GF-D8 (cell line): ENCODE measurements around the gene RELN.

Experiments
- DNase-seq: peaks from one replicate; lab custom pipeline; 2025; lab: John Stamatoyannopoulos, UW

The RELN gene

GRCh38 chr7:103480771-103481170 is 508.7 kb downstream of the RELN start:
- DNase-seq = no peak

GRCh38 chr7:103474956-103475355 is 514.5 kb downstream of the RELN start:
- DNase-seq = no peak

- no peak for DNase-seq
These were observed 520.1 kb downstream of the RELN start for GRCh38 chr7:103469095-103469948.

GRCh38 chr7:103466814-103467213 is 522.6 kb downstream of the RELN start:
- no peak for DNase-seq

GRCh38 chr7:103462358-103462757 is 527.1 kb downstream of the RELN start:
- DNase-seq = no peak

GRCh38 chr7:103447073-103447960 is 542.1 kb downstream of the RELN start:
- DNase-seq = peak; percentile 2

GRCh38 chr7:103446049-103446520 is 543.4 kb downstream of the RELN start, which contains the start of gene SLC26A5:
Gene SLC26A5, minus strand, starts transcription at chr7:103446207. Its CDS starts 24,693 bp downstream, at chr7:103421514.
- no peak for DNase-seq

- no peak for DNase-seq
These were observed 544.0 kb downstream of the RELN start for GRCh38 chr7:103445228-103446048.

GRCh38 chr7:103439661-103440060 is 549.8 kb downstream of the RELN start:
- DNase-seq = no peak

- no peak for DNase-seq
These were observed 551.8 kb downstream of the RELN start for GRCh38 chr7:103437623-103438022.

- DNase-seq = no peak
These were observed 556.7 kb downstream of the RELN start for GRCh38 chr7:103432712-103433111.

GRCh38 chr7:103425177-103425576 is 564.3 kb downstream of the RELN start:
- DNase-seq = no peak

GRCh38 chr7:103423467-103424179 is 565.8 kb downstream of the RELN start:
- no peak for DNase-seq
